ENCODE results near the gene MYL10. TPM values are rescaled to one million over a fixed set of nuclear protein-coding genes. Genes with fewer than 3 reads are reported as not detected.
A peak's percentile ranks its signal among the peaks of the same experiment; 100 is the strongest.
"Not testable (repeated sequence)": the region's sequence is repeated elsewhere in the genome, so short reads cannot be mapped to it uniquely, and the experiment has no call there.

The MYL10 gene
- total RNA-seq, 1 experiment from 2014 or later: not detected

DNA sequence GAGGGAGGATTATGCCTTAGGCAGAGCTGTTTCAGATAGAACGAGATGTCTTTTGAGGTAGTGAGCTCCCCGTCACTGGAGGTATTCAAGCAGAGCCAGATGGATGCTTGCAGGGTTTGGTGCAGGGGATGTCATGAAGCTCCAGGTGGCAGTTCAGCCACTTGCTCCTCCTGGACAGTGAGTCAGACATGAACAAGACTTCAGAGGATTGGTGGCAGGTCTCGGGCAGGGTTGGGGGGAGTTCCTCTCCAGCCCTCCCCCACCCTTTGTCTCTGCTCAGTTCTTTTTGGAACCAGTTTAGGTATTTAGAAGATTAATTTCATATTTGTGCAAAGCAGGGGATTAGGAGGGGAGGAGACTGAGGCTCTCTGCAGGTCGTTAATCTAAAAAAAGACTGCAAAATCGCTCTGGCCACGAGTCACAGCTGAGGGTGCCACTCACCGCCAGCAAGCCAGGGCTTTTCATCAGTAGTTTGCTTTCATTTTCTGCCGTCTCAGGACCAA is 21.5 kb upstream of the MYL10 start:
- no TSS peak for BruUV-seq (replicated peaks)

GRCh38 chr7:101647876-101648275 is 18.8 kb upstream of the MYL10 start:
- H3K9me2 ChIP-seq (ENCODE audit: insufficient read depth); H3K4me2 ChIP-seq (ENCODE audit: low read length); H3K27me3 ChIP-seq (ENCODE audit: insufficient read depth, low read length); RAD21 ChIA-PET (ENCODE audit: low non-redundant PET in 1 of 2, low total read pairs in 2 of 2, uncharacterized antibody in 2 of 2, unreplicated experiment in 2 of 2); H3K4me1 ChIP-seq (ENCODE audit: control insufficient read depth in 1 of 2, insufficient read depth in 2 of 2, low read length in 2 of 2); H3K36me3 ChIP-seq (ENCODE audit: control insufficient read depth in 1 of 2, insufficient read depth in 2 of 2, low read length in 2 of 2); intact Hi-C loops (cut with micrococcal nuclease); CTCF ChIA-PET; BruUV-seq (replicated peaks); H4K20me1 ChIP-seq (ENCODE audit: insufficient read depth); ATAC-seq; H3K4me3 ChIP-seq (replicated peaks in 1 of 2; ENCODE audit: low read depth in 1 of 2, low read length in 2 of 2); H3K9ac ChIP-seq (ENCODE audit: low read length); H3K9me3 ChIP-seq (ENCODE audit: control insufficient read depth in 1 of 2, insufficient read depth in 1 of 2, low read depth in 1 of 2, low read length in 2 of 2); DNase-seq (ENCODE audit: low read depth, low spot score); H2AFZ ChIP-seq (ENCODE audit: low read depth, low read length, poor library complexity, severe bottlenecking); POLR2A ChIA-PET; H3K79me2 ChIP-seq (ENCODE audit: insufficient read depth, low read length); H3K27ac ChIP-seq (ENCODE audit: low read depth, low read length): not testable (repeated sequence)

More for the DNA sequence above, 21.5 kb upstream of the MYL10 start:
- no peak overlapping the region for H3K4me3 ChIP-seq (replicated peaks in 1 of 2; ENCODE audit: low read depth in 1 of 2, low read length in 2 of 2)
- DNase-seq (ENCODE audit: low read depth, low spot score) (no peak), ATAC-seq (no peak)
- RAD21 ChIA-PET (ENCODE audit: low non-redundant PET in 1 of 2, low total read pairs in 2 of 2, uncharacterized antibody in 2 of 2, unreplicated experiment in 2 of 2): no interaction called here
- H4K20me1 ChIP-seq (ENCODE audit: insufficient read depth): no peaks in the 10 kb centered on the region
- POLR2A ChIA-PET: no interaction called here
- peak overlapping the region; percentile 17; the same call in 1 of the 2 replicates for H3K4me2 ChIP-seq (ENCODE audit: low read length)
- no peak overlapping the region for H3K27ac ChIP-seq (ENCODE audit: low read depth, low read length)
- no peaks in the 10 kb centered on the region for H3K9me2 ChIP-seq (ENCODE audit: insufficient read depth)
- no peaks in the 10 kb centered on the region for H3K36me3 ChIP-seq (ENCODE audit: control insufficient read depth in 1 of 2, insufficient read depth in 2 of 2, low read length in 2 of 2)
- H3K79me2 ChIP-seq (ENCODE audit: insufficient read depth, low read length): no peaks in the 10 kb centered on the region
- no peaks in the 10 kb centered on the region for H3K27me3 ChIP-seq (ENCODE audit: insufficient read depth, low read length)
- CTCF ChIA-PET: no interaction called here
- TF ChIP-seq, protein P1, sequence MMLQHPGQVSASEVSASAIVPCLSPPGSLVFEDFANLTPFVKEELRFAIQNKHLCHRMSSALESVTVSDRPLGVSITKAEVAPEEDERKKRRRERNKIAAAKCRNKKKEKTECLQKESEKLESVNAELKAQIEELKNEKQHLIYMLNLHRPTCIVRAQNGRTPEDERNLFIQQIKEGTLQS (IDR thresholded peaks at IDR 0.05): no peak
- TF ChIP-seq EGR1 (IDR thresholded peaks at IDR 0.05; ENCODE audit: low read depth) (no peak), TCF7L2 (IDR thresholded peaks at IDR 0.05; ENCODE audit: borderline replicate concordance, extremely low read depth, insufficient read depth, insufficient read length) (no peak), RAD21 (IDR thresholded peaks at IDR 0.05; ENCODE audit: low read depth) (no peak), FOSL1 (IDR thresholded peaks at IDR 0.05; ENCODE audit: low read depth) (no peak), MAX (IDR thresholded peaks at IDR 0.05) (no peak), ELF1 (IDR thresholded peaks at IDR 0.05; ENCODE audit: borderline replicate concordance, low read depth) (no peak), YY1 (IDR thresholded peaks at IDR 0.05; ENCODE audit: extremely low read depth, insufficient replicate concordance, low read depth, low read length) (no peak), CBX3 (IDR thresholded peaks at IDR 0.05; ENCODE audit: low read depth) (no peak), SP1 (IDR thresholded peaks at IDR 0.05; ENCODE audit: low read depth) (no peak), SRF (IDR thresholded peaks at IDR 0.05; ENCODE audit: low read depth) (no peak), JUND (IDR thresholded peaks at IDR 0.05) (no peak), EZH2 (IDR thresholded peaks at IDR 0.05) (no peak), ZFX (IDR thresholded peaks at IDR 0.05) (no peak), POLR2AphosphoS5 (IDR thresholded peaks at IDR 0.05; ENCODE audit: low read depth, low read length) (no peak), SIN3A (IDR thresholded peaks at IDR 0.05; ENCODE audit: low read depth) (no peak)
- TF ChIP-seq, protein P2, sequence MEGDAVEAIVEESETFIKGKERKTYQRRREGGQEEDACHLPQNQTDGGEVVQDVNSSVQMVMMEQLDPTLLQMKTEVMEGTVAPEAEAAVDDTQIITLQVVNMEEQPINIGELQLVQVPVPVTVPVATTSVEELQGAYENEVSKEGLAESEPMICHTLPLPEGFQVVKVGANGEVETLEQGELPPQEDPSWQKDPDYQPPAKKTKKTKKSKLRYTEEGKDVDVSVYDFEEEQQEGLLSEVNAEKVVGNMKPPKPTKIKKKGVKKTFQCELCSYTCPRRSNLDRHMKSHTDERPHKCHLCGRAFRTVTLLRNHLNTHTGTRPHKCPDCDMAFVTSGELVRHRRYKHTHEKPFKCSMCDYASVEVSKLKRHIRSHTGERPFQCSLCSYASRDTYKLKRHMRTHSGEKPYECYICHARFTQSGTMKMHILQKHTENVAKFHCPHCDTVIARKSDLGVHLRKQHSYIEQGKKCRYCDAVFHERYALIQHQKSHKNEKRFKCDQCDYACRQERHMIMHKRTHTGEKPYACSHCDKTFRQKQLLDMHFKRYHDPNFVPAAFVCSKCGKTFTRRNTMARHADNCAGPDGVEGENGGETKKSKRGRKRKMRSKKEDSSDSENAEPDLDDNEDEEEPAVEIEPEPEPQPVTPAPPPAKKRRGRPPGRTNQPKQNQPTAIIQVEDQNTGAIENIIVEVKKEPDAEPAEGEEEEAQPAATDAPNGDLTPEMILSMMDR (IDR thresholded peaks at IDR 0.05 in 2 of 3, conservative IDR thresholded peaks at IDR 0.05 in 1 of 3; ENCODE audit: borderline replicate concordance in 1 of 3, insufficient read depth in 1 of 3, low read depth in 2 of 3, low read length in 2 of 3): no peak
- TF ChIP-seq, protein P3, sequence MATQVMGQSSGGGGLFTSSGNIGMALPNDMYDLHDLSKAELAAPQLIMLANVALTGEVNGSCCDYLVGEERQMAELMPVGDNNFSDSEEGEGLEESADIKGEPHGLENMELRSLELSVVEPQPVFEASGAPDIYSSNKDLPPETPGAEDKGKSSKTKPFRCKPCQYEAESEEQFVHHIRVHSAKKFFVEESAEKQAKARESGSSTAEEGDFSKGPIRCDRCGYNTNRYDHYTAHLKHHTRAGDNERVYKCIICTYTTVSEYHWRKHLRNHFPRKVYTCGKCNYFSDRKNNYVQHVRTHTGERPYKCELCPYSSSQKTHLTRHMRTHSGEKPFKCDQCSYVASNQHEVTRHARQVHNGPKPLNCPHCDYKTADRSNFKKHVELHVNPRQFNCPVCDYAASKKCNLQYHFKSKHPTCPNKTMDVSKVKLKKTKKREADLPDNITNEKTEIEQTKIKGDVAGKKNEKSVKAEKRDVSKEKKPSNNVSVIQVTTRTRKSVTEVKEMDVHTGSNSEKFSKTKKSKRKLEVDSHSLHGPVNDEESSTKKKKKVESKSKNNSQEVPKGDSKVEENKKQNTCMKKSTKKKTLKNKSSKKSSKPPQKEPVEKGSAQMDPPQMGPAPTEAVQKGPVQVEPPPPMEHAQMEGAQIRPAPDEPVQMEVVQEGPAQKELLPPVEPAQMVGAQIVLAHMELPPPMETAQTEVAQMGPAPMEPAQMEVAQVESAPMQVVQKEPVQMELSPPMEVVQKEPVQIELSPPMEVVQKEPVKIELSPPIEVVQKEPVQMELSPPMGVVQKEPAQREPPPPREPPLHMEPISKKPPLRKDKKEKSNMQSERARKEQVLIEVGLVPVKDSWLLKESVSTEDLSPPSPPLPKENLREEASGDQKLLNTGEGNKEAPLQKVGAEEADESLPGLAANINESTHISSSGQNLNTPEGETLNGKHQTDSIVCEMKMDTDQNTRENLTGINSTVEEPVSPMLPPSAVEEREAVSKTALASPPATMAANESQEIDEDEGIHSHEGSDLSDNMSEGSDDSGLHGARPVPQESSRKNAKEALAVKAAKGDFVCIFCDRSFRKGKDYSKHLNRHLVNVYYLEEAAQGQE (IDR thresholded peaks at IDR 0.05; ENCODE audit: low read depth): no peak
- intact Hi-C loops (cut with micrococcal nuclease): no loop called here
- no peak overlapping the region for H2AFZ ChIP-seq (ENCODE audit: low read depth, low read length, poor library complexity, severe bottlenecking)
- no peak overlapping the region for H3K9ac ChIP-seq (ENCODE audit: low read length)
- H3K4me1 ChIP-seq (ENCODE audit: control insufficient read depth in 1 of 2, insufficient read depth in 2 of 2, low read length in 2 of 2): no peaks in the 10 kb centered on the region
- no peaks in the 10 kb centered on the region for H3K9me3 ChIP-seq (ENCODE audit: control insufficient read depth in 1 of 2, insufficient read depth in 1 of 2, low read depth in 1 of 2, low read length in 2 of 2)
